MM.1S (cell line): ENCODE data around the gene NREP.

Source experiments
- DNase-seq: peaks from one replicate; pipeline ENCODE4 v3.0.0-alpha.2; 2015
- H2AFZ ChIP-seq: fragments of 300-600 bp; sonication (generic); 2 replicates; pipeline ENCODE4 v1.6.0; 2016; ENCODE audit warnings: antibody characterized with exemption, low read length
- H3F3A ChIP-seq: fragments of 300-600 bp; sonication (generic); 2 replicates; pipeline ENCODE4 v1.6.1; 2016; ENCODE audit warnings: mild to moderate bottlenecking, antibody characterized with exemption, low read length, moderate library complexity, mixed read lengths; ENCODE audit not compliant: insufficient read depth
- H3K27ac ChIP-seq: fragments of 300-600 bp; sonication (generic); 2 replicates; pipeline ENCODE4 v1.5.1; 2016; ENCODE audit warnings: mild to moderate bottlenecking, low read length
- H3K27me3 ChIP-seq: fragments of 300-600 bp; sonication (generic); replicated peaks from 2 replicates; pipeline ENCODE4 v1.6.0; 2016; ENCODE audit warnings: low read length; ENCODE audit not compliant: insufficient read depth
- H3K36me3 ChIP-seq: fragments of 300-600 bp; sonication (generic); replicated peaks from 2 replicates; pipeline ENCODE4 v1.6.1; 2016; ENCODE audit warnings: mild to moderate bottlenecking, low read length, mixed read lengths; ENCODE audit not compliant: insufficient read depth
- H3K4me1 ChIP-seq: fragments of 300-600 bp; sonication (generic); 2 replicates; pipeline ENCODE4 v1.6.1; 2016; ENCODE audit warnings: low read length, mixed read lengths
- H3K4me2 ChIP-seq: fragments of 300-600 bp; sonication (generic); 2 replicates; pipeline ENCODE4 v1.6.0; 2016; ENCODE audit warnings: low read depth, low read length
- H3K4me3 ChIP-seq: fragments of 300-600 bp; sonication (generic); 2 replicates; pipeline ENCODE4 v1.5.1; 2016; ENCODE audit warnings: low read length, mixed read lengths
- H3K79me2 ChIP-seq: fragments of 300-600 bp; sonication (generic); 2 replicates; pipeline ENCODE4 v1.6.1; 2016; ENCODE audit warnings: mixed run types, low read length, mixed read lengths
- H3K9ac ChIP-seq: fragments of 300-600 bp; sonication (generic); 2 replicates; pipeline ENCODE4 v1.6.1; 2016; ENCODE audit warnings: low read length, mixed read lengths
- H3K9me2 ChIP-seq: fragments of 300-600 bp; sonication (generic); replicated peaks from 2 replicates; pipeline ENCODE4 v1.6.1; 2016; ENCODE audit warnings: mild to moderate bottlenecking, low read length, mixed read lengths; ENCODE audit not compliant: insufficient read depth
- H3K9me3 ChIP-seq: fragments of 300-600 bp; sonication (generic); replicated peaks from 2 replicates; pipeline ENCODE4 v1.6.1; 2016; ENCODE audit warnings: mild to moderate bottlenecking, low read length, mixed read lengths; ENCODE audit not compliant: insufficient read depth
- H4K20me1 ChIP-seq: fragments of 300-600 bp; sonication (generic); 2 replicates; pipeline ENCODE4 v1.6.1; 2016; ENCODE audit warnings: mild to moderate bottlenecking, low read length, moderate library complexity, mixed read lengths; ENCODE audit not compliant: insufficient read depth
- EZH2 ChIP-seq: fragments of 300-600 bp; sonication (generic); optimal IDR thresholded peaks from 2 replicates; pipeline ENCODE3; 2017; ENCODE audit warnings: low read depth, mild to moderate bottlenecking, antibody characterized with exemption, low read length, mixed read lengths
- EZH2phosphoT487 ChIP-seq: fragments of 300-600 bp; sonication (generic); IDR thresholded peaks from 2 replicates; pipeline ENCODE4 v1.6.1; 2018; ENCODE audit warnings: antibody characterized with exemption, low read length
- TF ChIP-seq, protein P1 (sequence below): fragments of 300-600 bp; sonication (generic); IDR thresholded peaks from 2 replicates; pipeline ENCODE4 v1.5.1; 2016; ENCODE audit warnings: antibody characterized with exemption, low read length, mixed read lengths

Gene NREP

DNA sequence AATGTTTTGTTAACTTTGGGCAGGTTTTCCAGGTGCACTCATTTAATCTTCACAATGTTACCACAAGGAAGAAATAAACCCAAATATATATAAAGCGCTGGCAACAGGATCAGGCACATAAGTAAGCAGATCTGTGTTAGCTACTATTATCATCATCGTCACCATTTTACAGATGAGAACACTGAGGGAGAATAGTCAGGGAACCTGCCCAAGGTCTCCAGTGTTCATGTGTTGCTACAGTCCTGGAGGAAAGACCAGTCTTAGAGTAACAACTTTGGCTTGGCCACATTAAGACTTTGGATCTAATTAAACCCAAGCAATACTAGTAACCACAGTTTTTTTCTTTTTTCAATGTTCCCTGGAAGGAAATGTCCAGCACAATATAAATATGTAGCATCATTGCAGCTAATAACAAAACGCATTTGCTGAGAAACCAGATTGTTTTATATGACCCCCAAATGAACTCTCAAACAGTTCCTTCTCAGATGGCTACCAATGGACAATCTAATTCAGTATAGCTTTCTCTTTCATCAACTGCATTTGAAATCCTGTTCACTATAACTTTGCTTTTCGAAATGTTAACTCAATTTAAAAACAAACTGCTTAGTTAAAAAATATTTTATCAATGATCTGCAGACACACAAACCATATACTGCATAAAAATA lies 11.8 kb downstream of the NREP start:
- Histone ChIP-seq H3K4me2 (no peak overlapping the region), H3K4me3 (no peak overlapping the region), H3K9me2 (no peaks in the 10 kb centered on the region), H3K9ac (no peak overlapping the region), H4K20me1 (no peaks in the 10 kb centered on the region), H3K4me1 (peaks cover 13% of the 10 kb centered on the region; the same call in 1 of the 2 replicates), H3K79me2 (no peaks in the 10 kb centered on the region), H2AFZ (no peak overlapping the region), H3K27ac (no peak overlapping the region), H3K36me3 (no peaks in the 10 kb centered on the region), H3K9me3 (no peaks in the 10 kb centered on the region), H3F3A (peaks cover 3% of the 10 kb centered on the region; the same call in 1 of the 2 replicates), H3K27me3 (no peaks in the 10 kb centered on the region)
- DNase-seq, result no peak
- TF ChIP-seq, protein P1, sequence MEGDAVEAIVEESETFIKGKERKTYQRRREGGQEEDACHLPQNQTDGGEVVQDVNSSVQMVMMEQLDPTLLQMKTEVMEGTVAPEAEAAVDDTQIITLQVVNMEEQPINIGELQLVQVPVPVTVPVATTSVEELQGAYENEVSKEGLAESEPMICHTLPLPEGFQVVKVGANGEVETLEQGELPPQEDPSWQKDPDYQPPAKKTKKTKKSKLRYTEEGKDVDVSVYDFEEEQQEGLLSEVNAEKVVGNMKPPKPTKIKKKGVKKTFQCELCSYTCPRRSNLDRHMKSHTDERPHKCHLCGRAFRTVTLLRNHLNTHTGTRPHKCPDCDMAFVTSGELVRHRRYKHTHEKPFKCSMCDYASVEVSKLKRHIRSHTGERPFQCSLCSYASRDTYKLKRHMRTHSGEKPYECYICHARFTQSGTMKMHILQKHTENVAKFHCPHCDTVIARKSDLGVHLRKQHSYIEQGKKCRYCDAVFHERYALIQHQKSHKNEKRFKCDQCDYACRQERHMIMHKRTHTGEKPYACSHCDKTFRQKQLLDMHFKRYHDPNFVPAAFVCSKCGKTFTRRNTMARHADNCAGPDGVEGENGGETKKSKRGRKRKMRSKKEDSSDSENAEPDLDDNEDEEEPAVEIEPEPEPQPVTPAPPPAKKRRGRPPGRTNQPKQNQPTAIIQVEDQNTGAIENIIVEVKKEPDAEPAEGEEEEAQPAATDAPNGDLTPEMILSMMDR, result no peak
- TF ChIP-seq EZH2phosphoT487 (no peak), EZH2 (no peak)

DNA sequence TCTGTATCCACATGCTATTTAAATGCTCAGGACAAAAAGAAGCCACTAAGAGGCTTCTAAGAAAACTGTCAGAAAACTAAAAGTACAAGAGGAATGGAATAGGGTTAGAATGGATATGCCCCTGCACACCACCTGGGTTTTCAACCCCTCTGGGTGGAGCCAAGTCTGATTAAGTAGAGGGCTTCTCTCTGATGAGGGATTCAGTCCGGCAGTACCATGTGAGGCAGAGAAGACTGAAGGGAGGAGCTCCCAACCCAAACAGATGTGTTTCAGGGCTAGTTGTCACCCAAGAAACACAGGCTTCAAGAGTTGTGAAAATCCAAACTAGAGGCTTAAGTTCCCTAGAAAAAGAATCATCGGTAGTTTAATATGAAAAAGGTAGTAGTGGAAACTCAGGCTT lies 12.5 kb downstream of the NREP start:
- Histone ChIP-seq H3K27me3 (no peaks in the 10 kb centered on the region), H3K4me1 (peaks cover 13% of the 10 kb centered on the region; the same call in 1 of the 2 replicates), H3F3A (peaks cover 3% of the 10 kb centered on the region; the same call in 1 of the 2 replicates), H3K9me2 (no peaks in the 10 kb centered on the region), H3K4me2 (no peak overlapping the region), H3K36me3 (no peaks in the 10 kb centered on the region), H3K4me3 (no peak overlapping the region), H4K20me1 (no peaks in the 10 kb centered on the region), H3K9me3 (no peaks in the 10 kb centered on the region), H3K79me2 (no peaks in the 10 kb centered on the region), H2AFZ (no peak overlapping the region), H3K9ac (no peak overlapping the region), H3K27ac (no peak overlapping the region)
- no peak for DNase-seq
- TF ChIP-seq, protein P1, result no peak
- TF ChIP-seq EZH2, result no peak
- TF ChIP-seq EZH2phosphoT487, result no peak

DNA sequence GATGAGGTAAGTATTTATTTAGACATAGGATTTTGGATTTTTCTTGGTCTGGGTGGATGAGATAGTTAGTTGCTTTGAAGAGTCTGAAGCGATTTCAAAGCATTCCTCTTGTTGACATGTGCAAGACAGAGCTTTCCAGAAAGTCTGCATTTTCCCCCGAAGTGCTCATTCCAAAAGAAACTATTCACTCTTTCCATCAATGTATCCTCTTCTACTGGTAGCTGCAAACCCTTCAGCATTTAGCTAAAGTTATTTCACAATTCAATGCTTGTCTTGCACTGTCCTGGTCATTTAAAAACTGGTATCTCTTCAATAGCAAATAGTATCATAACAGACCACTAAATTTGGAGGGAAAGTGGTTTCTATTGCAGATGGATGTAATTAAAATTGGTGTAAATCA lies 13.0 kb downstream of the NREP start:
- no peaks in the 10 kb centered on the region for H3K9me3 ChIP-seq
- no peak for DNase-seq
- TF ChIP-seq EZH2phosphoT487, result no peak
- TF ChIP-seq, protein P1, result no peak
- no peak for TF ChIP-seq EZH2
- H2AFZ ChIP-seq, result no peak overlapping the region
- no peaks in the 10 kb centered on the region for H3K36me3 ChIP-seq
- no peak overlapping the region for H3K27ac ChIP-seq
- H3K4me3 ChIP-seq, result no peak overlapping the region
- H3K27me3 ChIP-seq, result no peaks in the 10 kb centered on the region
- H3K4me1 ChIP-seq, result peaks cover 13% of the 10 kb centered on the region; the same call in 1 of the 2 replicates
- H3K9ac ChIP-seq, result no peak overlapping the region
- H3K9me2 ChIP-seq, result no peaks in the 10 kb centered on the region
- H4K20me1 ChIP-seq, result no peaks in the 10 kb centered on the region
- no peaks in the 10 kb centered on the region for H3K79me2 ChIP-seq
- H3F3A ChIP-seq, result peaks cover 3% of the 10 kb centered on the region; the same call in 1 of the 2 replicates
- H3K4me2 ChIP-seq, result no peak overlapping the region
